Transverse colon (tissue), 4 donors: Measurements from ENCODE around the gene BMP3.

ENCODE experiments used
- CTCF ChIP-seq, 5 experiments: fragments of 200-600 bp in 3 of 5; fragments of 450-650 bp in 2 of 5; sonication (generic) in 3 of 5; IDR thresholded peaks; 1 replicate in 2 of 5; 2 replicates in 3 of 5; pipeline ENCODE4 v1.5.1; 2016 to 2017; ENCODE audit warnings: antibody characterized with exemption in 5 of 5, inconsistent platforms in 3 of 5, mild to moderate bottlenecking in 2 of 5, moderate library complexity in 1 of 5
- EP300 ChIP-seq: sonication (generic); formaldehyde crosslinking; IDR thresholded peaks from one replicate; pipeline ENCODE4 v1.6.1; 2017; ENCODE audit warnings: antibody characterized with exemption, low read depth
- POLR2A ChIP-seq: fragments of 450-650 bp; IDR thresholded peaks from one replicate; pipeline ENCODE4 v1.6.1; 2016; ENCODE audit warnings: antibody characterized with exemption, mild to moderate bottlenecking, moderate library complexity
- POLR2AphosphoS5 ChIP-seq, 3 donors: sonication (generic); formaldehyde crosslinking; IDR thresholded peaks; one replicate each; pipeline ENCODE4 v1.6.1; 2016; ENCODE audit warnings: antibody characterized with exemption in 3 of 3

- no peak for TF ChIP-seq CTCF (IDR thresholded peaks at IDR 0.05)
- TF ChIP-seq POLR2A: no peak
- TF ChIP-seq POLR2AphosphoS5 (IDR thresholded peaks at IDR 0.05): peak in 1 of 3 donors; percentile 12
- TF ChIP-seq EP300: no peak
Measured at GRCh38 chr4:81032771-81033684, 2.5 kb downstream of the BMP3 start.
